Subcutaneous abdominal adipose tissue (tissue), 5 donors: ENCODE results near the gene ARPC2.

Experiments used
- H3K27ac ChIP-seq: one replicate; pipeline ENCODE4 v1.7.0; 2013; ENCODE audit warnings: low read depth, mild to moderate bottlenecking, inconsistent platforms, low read length, moderate library complexity
- H3K27me3 ChIP-seq, 5 donors: one replicate each; pipeline ENCODE4 v1.7.0; 2013; ENCODE audit warnings: low read length in 5 of 5, inconsistent platforms in 1 of 5; ENCODE audit not compliant: control insufficient read depth in 5 of 5, insufficient read depth in 4 of 5
- H3K36me3 ChIP-seq, 5 donors: one replicate each; pipeline ENCODE4 v1.7.0; 2013; ENCODE audit warnings: low read length in 5 of 5; ENCODE audit not compliant: control insufficient read depth in 5 of 5, insufficient read depth in 5 of 5
- H3K4me1 ChIP-seq, 5 donors: one replicate each; pipeline ENCODE4 v1.7.0; 2013; ENCODE audit warnings: low read length in 5 of 5, mild to moderate bottlenecking in 3 of 5, moderate library complexity in 1 of 5; ENCODE audit not compliant: control insufficient read depth in 5 of 5, insufficient read depth in 5 of 5
- H3K4me3 ChIP-seq, 5 donors: one replicate each; pipeline ENCODE4 v1.7.0; 2013; ENCODE audit warnings: low read length in 5 of 5, low read depth in 1 of 5
- H3K9ac ChIP-seq, 5 donors: one replicate each; pipeline ENCODE4 v1.7.0; 2013; ENCODE audit warnings: low read length in 5 of 5, mild to moderate bottlenecking in 4 of 5, moderate library complexity in 3 of 5
- H3K9me3 ChIP-seq, 5 donors: one replicate each; pipeline ENCODE4 v1.7.0; 2013; ENCODE audit warnings: low read length in 5 of 5; ENCODE audit not compliant: control insufficient read depth in 5 of 5
- donor health status: healthy.
- donor health status: healthy.
- donor health status: healthy.
- donor health status: healthy.
- donor health status: healthy.

The ARPC2 gene

DNA sequence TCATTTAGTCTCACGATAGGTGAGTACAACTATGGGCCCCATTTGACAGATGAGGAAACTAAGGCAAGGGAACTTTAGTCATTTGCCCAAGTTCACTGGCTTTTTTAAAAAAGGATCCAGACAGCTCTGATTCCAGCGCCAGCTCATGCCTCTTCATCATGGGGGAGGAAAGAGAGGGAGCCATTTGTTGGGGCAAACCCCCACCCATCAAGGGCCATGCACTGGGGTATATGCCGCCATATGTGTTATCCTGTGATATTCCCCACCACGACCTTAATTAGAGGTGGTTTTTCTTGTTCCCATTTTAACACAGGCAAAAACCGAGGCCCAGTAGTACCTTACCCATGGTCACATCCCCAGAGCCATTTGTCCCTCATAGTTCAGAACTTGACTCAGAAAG, 43.2 kb downstream of the ARPC2 start:
- Histone ChIP-seq H3K9ac (peak overlapping the region in 3 of 5 donors; percentile 53 to 68 (median 60)), H3K27ac (peak overlapping the region; percentile 83), H3K36me3 (peaks cover 4 to 41% (median 29%) of the 10 kb centered on the region in 5 donors), H3K4me1 (peaks cover 38 to 82% (median 75%) of the 10 kb centered on the region in 5 donors), H3K27me3 (no peaks in the 10 kb centered on the region), H3K4me3 (peak overlapping the region in 3 of 5 donors; percentile 23 to 31 (median 30)), H3K9me3 (no peaks in the 10 kb centered on the region)

- no peaks in the 10 kb centered on the region for H3K9me3 ChIP-seq
Observed at GRCh38 chr2:218260742-218261422, 43.9 kb downstream of the ARPC2 start, which contains the start of gene GPBAR1. Gene GPBAR1, plus strand, starts transcription at chr2:218261015. Its CDS starts 1,710 bp downstream, at chr2:218262725.

GRCh38 chr2:218261423-218262236, 44.6 kb downstream of the ARPC2 start:
- Histone ChIP-seq H3K9ac (peak overlapping the region in 3 of 5 donors; percentile 17 to 79 (median 64)), H3K27ac (peak overlapping the region; percentile 83), H3K36me3 (peaks cover 0 to 44% (median 36%) of the 10 kb centered on the region in 5 donors), H3K9me3 (no peaks in the 10 kb centered on the region), H3K4me1 (peaks cover 38 to 81% (median 75%) of the 10 kb centered on the region in 5 donors), H3K4me3 (peak overlapping the region; percentile 15 to 45 (median 23)), H3K27me3 (no peaks in the 10 kb centered on the region)

More at GRCh38 chr2:218260742-218261422, 43.9 kb downstream of the ARPC2 start, which contains the start of gene GPBAR1:
- Histone ChIP-seq H3K36me3 (peaks cover 0 to 41% (median 29%) of the 10 kb centered on the region in 5 donors), H3K27ac (peak within 1 kb of the TSS; percentile 83), H3K4me1 (peaks cover 38 to 82% (median 75%) of the 10 kb centered on the region in 5 donors), H3K4me3 (peak within 1 kb of the TSS; percentile 23 to 45 (median 30)), H3K27me3 (no peaks in the 10 kb centered on the region), H3K9ac (peak within 1 kb of the TSS in 4 of 5 donors; percentile 53 to 79 (median 66))

DNA sequence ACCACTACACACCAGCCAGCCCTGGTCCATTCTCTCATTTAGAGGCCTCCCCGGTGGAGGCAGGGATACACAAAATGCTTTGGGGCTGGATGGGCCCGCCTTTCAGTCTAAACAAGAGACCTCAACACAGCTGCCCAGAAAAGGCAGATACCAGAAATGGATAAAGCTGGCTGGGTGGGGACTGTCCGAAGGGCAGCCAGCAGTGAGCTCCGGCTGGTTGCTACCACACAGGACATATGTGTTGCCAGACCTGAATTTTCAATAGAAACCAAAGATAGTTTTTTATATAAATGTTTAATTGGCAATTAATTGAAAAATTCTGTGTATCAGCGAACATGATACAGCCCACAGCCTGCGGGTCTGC, 45.2 kb downstream of the ARPC2 start:
- Histone ChIP-seq H3K4me1 (peaks cover 35 to 75% (median 73%) of the 10 kb centered on the region in 5 donors), H3K9ac (no peak overlapping the region), H3K36me3 (peaks cover 0 to 46% (median 37%) of the 10 kb centered on the region in 5 donors), H3K4me3 (peak overlapping the region in 1 of 5 donors; percentile 2), H3K27me3 (no peaks in the 10 kb centered on the region), H3K9me3 (no peaks in the 10 kb centered on the region), H3K27ac (peak overlapping the region; percentile 83)

- Histone ChIP-seq H3K9me3 (no peaks in the 10 kb centered on the region), H3K4me3 (peak overlapping the region in 3 of 5 donors; percentile 2 to 41 (median 11)), H3K36me3 (peaks cover 0 to 51% (median 43%) of the 10 kb centered on the region in 5 donors), H3K4me1 (peaks cover 34 to 70% (median 68%) of the 10 kb centered on the region in 5 donors), H3K27ac (peak overlapping the region; percentile 83), H3K9ac (peak overlapping the region in 1 of 5 donors; percentile 20), H3K27me3 (no peaks in the 10 kb centered on the region)
Observed at GRCh38 chr2:218262631-218263586, 45.9 kb downstream of the ARPC2 start.

DNA sequence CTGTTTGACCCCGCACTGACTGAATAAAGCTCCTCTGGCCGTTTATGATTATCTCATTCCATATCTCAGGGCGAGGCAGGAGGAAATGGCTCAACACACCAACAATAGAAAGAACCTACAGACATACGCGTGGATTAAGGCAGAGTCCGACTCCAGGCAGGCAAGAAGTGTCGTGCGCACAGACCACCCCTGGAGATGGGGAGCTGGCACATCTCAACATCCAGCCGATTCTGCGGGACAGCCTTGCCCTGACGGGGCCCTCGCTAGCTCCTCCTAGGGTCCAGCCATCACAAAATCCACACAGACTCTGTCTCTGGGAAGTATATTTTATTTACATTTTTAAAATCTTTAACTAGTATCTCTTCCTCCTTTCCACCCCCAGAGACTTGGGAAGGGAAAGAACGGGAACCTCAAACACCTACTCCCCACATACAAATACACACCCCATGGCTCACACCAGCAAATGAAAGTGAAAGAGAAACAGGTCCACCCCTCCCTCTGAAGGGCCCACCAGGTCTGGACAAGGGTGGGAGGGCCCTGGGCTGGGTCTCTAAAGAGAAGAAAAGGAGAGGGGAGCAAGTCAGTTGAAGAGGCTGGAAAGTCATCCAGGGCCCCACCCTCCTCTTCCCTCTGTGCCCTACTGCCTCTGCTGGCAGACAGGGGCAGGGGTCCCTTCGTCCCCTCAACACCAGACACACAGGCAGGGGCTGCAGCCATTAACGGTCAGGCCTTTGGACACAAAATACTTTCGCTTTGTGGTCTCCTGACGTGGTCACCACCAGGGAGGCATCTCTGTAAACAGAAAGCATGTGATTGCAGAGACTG, 47.0 kb downstream of the ARPC2 start:
- peak overlapping the region in 1 of 5 donors; percentile 32 for H3K9ac ChIP-seq
- H3K36me3 ChIP-seq: peaks cover 0 to 51% (median 43%) of the 10 kb centered on the region in 5 donors
- peaks cover 29 to 63% (median 60%) of the 10 kb centered on the region in 5 donors for H3K4me1 ChIP-seq
- H3K4me3 ChIP-seq: no peak overlapping the region
- peak overlapping the region; percentile 30 for H3K27ac ChIP-seq
- no peaks in the 10 kb centered on the region for H3K27me3 ChIP-seq
- H3K9me3 ChIP-seq: no peaks in the 10 kb centered on the region

DNA sequence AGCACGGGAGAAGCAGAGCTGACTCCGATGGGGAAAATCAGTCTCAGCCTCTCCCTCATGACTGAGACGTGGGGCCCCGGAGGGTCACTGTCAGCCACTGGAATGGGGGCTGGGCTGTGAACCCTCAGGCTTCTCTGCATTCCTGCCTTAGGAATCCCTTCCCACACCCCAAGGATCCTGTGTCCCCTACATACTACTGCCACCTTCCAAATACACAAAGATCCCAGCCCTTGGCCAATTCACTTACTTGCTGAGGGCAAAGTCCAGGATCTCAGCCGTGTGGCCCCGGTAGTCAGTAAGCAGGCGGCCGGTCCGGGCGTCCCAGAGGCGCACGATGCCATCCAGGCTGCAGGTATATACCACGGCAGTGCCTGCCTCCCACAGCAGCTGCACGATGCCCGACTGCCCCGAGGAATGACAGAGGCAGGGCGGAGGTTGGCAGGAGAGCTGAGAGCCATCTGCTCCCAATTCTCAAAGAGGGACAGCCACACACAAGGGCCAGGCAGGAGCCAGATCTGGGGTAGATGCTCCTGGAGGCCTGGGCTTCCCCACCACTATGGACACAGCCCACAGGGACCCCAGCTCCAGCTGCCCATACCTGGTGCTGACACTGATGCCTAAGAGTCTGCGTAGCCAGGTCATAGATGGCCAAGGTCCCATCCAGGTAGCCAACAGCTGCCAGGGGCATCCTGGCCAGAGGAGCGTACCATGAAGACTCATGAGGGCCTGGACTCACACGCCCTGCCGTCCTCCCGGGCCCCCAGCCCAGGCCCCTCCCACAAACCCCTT, 48.0 kb downstream of the ARPC2 start:
- no peaks in the 10 kb centered on the region for H3K9me3 ChIP-seq
- H3K4me1 ChIP-seq: peaks cover 23 to 61% (median 57%) of the 10 kb centered on the region in 5 donors
- H3K36me3 ChIP-seq: peaks cover 0 to 51% (median 43%) of the 10 kb centered on the region in 5 donors
- peak overlapping the region in 1 of 5 donors; percentile 32 for H3K9ac ChIP-seq
- no peaks in the 10 kb centered on the region for H3K27me3 ChIP-seq
- no peak overlapping the region for H3K4me3 ChIP-seq
- no peak overlapping the region for H3K27ac ChIP-seq

GRCh38 chr2:218265626-218266025, 48.6 kb downstream of the ARPC2 start:
- peaks cover 0 to 51% (median 43%) of the 10 kb centered on the region in 5 donors for H3K36me3 ChIP-seq
- no peak overlapping the region for H3K27ac ChIP-seq
- no peak overlapping the region for H3K4me3 ChIP-seq

More at GRCh38 chr2:218265626-218266025, 48.6 kb downstream of the ARPC2 start:
- Histone ChIP-seq H3K4me1 (peaks cover 17 to 58% (median 52%) of the 10 kb centered on the region in 5 donors), H3K27me3 (no peaks in the 10 kb centered on the region), H3K9ac (no peak overlapping the region), H3K9me3 (no peaks in the 10 kb centered on the region)
